HUDEP-2 (cell line): ENCODE measurements around the gene TBC1D22A.

Experiments used
- DNase-seq, 76 experiments: peaks; one replicate each; lab custom pipeline; 2025; ENCODE audit not compliant: unreplicated experiment in 76 of 76; lab: John Stamatoyannopoulos, UW

TBC1D22A gene

DNA sequence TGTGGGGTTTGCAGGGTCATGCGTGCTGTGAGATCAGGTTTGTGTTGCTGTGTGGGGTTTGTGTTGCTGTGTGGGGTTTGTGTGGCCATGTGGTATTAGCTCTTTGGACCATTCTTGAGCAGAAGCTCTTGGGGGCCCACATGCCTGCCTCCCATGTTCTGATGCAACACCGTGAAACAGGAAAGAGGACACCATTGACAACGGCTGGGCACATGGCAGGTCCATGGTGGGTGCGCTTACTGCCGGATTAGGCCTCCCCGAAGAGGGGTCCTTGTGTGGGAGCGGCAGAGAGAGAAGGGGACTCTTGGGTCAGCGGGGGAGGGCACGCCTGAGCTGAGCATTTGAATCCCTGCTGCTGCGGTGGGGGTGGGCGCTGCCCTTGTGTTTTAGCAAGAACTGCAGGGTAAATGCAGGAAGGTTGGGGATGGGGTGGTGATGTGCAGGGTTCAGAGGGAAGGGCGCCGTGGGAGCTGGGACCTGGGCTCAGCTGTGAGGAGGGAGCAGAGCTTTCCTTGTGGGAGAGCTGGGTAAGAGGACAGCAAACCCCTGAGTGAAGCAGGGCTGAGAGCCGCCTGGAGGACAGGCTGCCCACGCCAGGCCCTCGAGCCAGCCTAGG is 361.5 kb downstream of the TBC1D22A start:
- no peak for DNase-seq

DNA sequence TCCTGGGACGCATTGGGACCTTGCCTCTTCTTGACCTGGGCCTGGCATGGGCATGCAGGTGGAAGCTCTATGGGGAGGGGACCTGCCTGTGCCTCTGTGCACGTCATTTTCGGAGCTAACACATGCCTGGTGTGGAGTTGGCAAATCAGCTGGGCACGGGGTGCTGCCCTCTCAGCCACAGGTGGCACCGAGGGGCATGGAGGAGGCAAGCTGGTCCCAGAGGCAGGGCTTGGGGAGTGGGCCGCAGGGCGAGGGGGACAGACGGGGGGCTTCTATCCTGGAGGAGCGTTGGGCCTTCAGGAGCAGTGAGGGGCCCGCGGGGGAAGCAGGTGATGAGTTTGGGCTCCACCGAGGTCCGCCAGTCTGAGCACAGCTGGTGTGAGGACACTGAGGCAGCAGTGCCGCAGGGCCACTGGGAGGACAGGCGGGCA is 362.0 kb downstream of the TBC1D22A start:
- DNase-seq, result no peak

DNA sequence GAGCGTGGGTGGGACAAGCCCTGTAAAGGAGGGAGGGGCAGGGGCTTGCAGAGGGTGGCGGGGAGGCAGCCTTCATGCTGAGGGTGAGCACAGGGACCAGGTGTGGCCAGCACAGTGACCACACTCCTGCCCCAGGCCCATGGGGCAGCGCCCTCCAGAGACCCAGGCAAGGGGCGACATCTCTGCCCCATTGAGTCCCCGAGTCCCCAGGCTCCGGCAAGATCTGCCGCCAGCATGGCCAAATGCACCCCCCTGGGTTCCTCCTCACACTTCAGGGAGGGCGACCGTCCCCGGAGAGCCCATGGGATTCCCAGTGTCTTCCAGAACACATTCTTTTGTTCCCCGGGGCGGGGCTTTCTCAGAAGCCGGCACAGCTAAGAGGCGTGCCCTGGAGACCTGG is 362.5 kb downstream of the TBC1D22A start:
- DNase-seq, result no peak

DNA sequence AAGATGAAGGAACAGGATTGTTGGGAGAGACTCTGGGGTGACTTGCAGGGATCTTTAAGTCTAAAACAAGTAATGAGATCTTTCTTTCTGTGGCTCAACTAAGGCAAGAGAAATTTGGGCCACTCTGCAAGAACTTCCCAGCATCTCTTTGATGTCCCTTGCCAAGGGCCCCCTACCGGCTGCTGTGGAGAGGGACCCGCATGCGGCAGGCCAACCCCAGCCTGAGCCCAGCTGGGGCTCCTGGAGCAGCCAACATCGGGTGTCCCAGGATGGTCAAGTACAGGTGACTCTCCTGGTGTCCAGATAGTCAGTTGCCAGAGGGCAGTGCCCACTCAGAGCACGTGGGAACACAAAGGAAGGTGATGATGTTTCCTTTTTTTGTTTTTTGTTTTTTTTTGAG is 363.2 kb downstream of the TBC1D22A start:
- DNase-seq, result peak in 11 of 76 experiments; percentile 1 to 24 (median 14)

DNA sequence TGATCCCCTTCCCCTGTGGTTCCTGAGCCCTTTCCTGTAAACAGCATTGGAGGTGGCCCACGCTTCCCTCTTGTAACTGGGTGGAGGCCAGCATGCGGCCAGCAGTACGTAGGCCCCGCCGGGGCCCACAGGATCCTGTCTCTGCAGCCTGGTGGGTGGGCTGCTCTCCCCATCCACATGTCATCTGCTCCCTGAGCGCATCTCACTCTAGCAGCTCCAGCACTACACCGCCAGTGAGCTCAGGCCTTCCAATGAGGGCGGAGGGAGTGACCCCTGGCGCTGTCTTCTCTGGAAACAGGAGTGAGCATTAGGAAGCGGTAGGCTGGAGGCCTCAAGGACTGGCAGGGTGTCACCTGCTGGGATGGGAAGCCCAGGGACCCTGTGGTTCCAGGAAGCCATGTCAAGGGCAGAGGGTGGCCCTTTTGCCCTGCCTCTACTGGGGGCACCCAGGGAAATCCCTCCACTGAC is 363.9 kb downstream of the TBC1D22A start:
- DNase-seq, result no peak

DNA sequence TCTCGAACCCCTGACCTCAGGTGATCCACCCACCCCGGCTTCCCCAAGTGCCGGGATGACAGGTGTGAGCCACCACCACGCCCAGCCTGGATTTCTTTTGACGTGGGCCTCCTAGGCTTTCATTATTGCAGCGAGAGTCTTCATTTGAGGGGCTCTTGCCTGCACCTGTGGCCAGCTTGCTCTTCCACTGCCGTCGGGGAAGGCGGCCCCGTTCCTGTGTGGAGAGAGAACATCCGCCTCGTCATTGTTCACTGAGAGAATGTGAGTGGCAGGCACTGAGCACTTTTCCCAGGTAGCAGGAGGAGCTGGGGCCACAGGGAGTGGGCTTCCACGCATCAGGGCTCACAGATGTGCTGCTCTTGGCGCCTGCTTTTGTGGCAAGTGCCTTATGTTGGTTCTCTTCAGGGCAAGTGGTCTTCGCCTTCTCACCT is 365.0 kb downstream of the TBC1D22A start:
- no peak for DNase-seq

DNA sequence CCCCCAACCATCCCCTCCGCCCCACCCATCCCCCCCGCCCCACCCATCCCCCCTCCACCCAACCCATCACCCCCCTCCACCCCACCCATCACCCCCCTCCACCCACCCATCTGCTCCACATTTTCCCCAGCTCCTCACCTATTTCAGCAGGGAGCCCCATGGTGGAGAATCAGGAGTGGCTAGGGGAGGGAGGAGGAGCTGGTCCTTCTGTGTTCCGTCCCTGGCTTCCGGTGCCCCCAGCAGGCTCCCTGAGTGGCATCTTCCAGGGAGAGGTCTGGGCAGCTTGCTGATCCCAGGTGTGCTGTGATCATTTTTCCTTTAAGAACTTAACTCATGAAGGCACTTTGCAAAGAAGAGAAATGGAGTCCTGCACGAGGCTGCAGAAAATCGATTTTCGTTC is 365.8 kb downstream of the TBC1D22A start:
- DNase-seq, result no peak

DNA sequence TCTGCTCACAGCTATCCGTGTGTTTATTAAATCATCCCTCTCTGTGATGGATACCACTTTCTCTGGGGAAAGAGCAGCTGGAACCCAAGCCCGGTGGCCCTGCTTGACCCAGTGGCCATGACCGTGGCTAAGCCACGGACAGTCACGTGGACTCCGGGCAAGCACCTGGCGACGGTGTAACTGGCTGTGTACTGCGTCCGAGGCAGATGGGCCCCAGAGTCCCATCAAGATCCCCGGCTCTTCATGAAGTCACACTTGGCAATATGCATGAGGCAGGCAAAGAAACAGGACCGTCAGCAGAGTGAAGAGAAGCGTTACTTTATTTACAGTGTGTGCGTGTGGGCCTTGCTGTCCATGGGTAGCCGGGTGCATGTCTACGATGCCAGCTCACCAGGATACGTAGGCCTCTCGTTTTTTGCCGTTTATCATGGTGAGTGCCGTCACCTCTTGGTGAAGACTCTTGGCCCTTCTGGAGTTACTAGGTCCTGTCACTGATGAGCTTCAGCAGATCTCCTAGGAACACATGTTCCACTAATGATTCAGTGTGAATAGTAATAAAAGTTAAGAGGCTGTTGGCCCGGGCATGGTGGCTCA is 366.3 kb downstream of the TBC1D22A start:
- DNase-seq, result no peak

DNA sequence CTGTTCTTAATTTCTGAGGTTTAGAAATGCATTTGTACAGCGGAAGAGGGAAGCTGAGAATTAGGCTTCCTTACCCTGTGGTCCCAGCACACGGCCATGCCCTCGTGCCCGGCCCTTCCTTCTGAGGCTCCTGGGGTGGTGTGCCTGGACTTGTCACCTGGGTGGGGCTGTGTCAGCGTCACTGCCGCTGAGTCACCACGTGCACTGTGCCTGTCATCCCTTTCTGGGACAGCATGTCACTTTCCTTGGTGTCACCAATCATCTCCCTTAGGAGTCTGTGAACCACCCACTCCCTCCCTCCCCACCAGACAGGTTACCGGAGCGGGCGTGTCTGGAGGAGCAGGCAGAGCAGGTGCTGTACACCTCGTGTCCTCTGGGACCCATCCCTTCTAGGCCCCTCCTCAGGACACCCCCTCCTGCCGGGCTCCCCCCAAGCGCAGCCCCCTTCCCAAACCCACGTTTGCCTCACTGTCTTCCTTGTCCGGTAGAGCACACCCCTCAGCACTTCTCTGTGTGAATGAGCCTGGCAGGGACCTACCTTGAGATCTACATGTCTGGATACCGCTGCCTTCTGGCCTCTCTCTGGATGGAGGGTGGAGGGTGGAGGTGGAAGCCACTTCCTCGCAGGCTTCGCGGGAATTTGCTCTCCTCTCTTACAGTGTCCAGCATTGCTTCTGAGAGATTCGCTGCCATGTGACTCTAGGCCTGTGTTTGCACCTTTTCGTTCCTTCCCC is 367.6 kb downstream of the TBC1D22A start:
- peak in 66 of 76 experiments; percentile 4 to 80 (median 39) for DNase-seq

DNA sequence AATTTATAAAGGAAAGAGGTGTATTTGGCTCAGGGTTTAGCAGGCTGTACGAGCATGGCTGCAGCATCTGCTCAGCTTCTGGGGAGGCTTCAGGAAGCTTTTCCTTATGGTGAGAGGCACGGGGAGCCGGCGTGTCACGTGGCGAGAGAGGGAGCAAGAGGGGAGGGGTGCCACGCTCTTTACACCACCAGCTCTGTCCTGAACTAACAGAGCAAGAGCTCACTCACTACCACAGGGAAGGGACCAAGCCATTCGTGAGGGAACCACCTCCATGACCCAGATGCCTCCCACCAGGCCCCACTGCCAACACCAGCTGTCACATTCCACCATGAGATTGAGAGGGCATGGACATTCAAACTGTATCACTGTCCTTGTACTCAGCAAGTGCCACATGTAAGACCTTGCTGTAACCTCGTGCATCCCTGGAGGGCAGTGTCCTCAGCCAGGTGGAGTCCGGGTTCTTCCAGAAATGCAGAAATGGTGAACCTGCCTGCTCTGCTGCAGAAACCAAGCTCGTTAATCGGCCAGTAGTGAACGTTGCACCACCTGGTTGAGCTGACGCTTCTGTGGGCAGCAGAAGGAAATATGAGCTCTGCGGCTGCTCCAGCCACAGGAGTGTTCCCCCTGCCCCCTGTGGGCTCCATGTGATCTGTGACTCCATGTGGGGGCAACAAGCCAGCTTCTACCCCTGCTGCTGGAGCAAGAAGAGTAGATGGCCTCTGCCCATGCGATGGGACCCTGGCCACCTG is 368.6 kb downstream of the TBC1D22A start:
- DNase-seq, result no peak

DNA sequence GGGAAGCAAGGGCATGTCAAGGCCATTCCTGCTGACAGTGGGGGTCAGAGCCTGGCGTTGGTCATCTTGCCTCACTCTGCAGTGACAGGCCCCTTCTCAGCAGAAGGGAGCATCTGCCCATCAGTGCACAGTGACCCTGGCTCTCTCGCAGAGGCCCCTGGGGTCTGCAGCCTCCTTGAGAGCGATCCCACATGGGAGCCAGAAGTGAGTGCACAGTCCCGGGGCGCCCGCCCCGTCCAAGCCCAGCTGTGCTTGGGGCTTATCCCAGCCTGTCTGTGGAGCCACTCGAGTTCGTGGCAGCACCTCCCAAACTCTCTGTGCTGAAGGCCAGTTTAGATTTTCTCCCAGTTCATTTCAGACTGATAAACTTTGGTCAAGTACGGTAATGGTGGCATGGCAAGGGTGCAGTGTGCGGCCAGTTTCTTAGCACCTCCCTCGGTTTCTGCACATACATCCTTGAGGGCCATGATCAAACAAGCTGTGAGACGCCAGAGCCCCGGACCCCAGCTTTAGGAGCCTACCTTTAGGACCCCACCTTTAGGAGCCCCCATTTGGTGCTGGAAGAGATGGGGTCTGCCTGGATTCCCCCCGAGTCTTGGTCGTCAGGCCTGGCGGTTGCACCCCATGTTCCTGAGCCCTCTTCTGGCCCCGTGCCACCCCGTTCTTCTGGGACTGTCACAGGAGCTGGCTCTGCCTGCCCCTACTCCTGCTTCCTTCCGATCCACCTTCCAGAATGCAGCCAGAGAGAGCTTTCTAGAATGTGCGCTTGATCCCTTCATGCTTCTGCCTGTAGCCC is 369.4 kb downstream of the TBC1D22A start:
- no peak for DNase-seq

DNA sequence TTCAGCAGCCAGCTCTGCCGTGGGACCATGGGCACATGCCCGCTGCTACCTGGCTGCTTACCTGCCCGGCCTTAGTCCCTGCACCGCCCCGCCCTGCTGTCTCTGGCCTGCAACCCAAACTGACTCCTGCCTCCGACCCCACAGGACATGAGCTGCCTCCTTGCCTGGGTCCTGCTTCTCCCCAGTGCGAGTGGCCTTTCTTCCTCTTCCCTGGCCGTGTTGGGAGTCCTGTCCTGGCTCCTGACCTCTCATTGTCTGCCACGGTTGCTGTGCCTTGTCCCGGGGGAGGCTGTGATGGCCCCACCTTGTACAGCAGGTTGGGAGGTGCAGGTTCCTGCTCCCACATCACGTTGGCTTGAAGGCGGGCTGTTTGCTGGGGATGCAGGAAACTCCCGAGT is 370.0 kb downstream of the TBC1D22A start:
- no peak for DNase-seq

DNA sequence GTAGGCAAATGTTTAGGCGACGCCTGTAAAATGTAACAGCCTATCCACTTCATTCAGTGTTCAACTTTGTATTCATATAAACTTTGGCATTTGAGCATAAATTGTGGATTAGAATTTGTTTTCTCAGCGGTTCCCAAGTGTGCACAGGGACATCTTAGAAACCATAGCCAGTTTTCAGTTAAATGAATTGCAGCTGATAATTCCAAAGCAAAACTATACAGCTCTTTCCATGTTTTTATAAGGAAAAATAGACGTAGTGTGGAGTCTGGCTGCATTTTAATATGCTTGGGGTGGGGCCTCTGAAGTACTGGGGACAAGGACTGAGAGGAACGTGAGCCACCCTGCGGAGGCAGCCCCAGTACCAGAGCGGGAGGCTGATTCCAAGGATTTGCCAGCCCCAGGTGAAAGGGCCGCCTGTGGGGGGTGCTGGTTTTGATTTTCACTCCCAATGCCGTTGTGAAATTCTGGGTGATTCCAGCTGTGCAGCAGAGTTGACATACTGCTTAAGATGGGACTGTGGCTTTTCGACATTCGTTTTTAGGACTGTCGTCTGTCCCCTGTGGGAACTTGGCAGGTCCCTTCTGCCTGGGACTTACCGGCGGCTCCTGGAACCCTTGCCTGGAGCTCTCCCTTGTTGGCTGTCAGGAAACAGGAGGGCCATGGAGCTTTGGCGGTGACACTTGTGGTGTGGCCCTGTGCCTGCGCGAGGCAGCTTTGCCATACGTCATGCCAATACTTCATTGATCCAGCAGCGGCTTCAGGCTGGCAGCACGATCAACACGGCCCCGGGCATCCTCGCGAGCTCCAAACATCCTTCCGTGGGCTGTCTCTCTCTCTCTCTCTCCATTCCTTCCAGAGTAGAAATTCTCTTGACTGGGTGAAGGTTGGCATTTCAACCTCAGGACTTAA is 370.9 kb downstream of the TBC1D22A start:
- no peak for DNase-seq

DNA sequence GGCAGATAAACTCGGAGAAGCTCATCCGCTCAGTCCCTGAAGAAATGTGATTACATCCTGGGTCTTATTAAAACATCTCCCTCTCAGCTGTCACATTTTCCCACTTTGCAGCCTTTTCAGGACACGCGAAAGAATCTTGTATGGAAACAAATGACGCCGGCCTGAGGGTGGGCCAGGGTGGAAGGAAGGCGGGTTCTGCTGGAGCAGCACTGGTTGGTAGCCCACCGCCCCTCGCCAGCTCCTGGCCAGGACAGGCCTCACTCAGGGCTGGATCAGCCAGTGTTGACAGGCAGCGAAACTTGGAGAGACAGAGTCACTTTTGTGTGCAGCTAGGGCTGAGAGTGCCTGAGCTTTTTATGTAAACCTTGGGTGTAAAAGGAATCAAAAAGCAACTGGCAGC is 371.8 kb downstream of the TBC1D22A start:
- DNase-seq, result no peak

DNA sequence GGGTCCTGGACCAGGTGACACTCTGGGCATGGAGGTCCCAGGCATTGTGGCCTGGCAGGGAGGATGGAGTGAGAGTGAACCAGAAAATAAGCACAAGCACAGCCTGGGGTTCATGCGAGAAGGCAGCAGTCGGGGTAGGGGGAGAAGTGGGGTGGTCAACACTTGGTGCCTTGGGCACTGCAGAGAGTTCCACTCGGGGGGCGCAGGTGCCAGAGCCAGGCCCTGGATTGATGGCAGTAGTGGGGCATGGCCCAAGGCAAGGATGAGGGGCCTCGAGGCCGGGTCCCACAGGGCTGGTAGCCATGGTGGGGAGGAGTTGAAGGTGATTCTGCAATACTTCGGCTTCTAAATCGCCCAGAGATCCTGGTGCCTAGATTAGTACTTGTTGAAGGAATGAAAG is 372.9 kb downstream of the TBC1D22A start:
- no peak for DNase-seq

DNA sequence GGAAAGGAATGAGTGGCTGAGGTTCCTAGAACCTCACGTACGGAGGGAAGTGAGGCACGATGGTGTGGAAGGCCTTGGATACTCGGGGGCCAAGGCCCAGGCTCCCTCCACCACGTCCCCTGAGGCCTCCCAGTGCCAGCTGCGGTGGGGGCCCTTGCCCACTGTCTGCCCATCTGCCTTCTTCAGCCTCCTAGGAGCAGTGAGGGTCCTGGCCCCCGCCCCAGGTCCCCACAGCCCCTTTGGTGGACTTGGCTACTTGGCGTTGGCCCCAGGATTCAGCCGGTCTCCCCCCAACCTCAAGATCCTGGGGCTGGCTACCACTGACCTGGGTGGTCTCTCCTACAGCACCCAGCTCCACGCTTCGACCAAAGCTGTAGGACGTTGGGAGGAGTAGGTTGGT is 373.6 kb downstream of the TBC1D22A start:
- DNase-seq, result no peak

DNA sequence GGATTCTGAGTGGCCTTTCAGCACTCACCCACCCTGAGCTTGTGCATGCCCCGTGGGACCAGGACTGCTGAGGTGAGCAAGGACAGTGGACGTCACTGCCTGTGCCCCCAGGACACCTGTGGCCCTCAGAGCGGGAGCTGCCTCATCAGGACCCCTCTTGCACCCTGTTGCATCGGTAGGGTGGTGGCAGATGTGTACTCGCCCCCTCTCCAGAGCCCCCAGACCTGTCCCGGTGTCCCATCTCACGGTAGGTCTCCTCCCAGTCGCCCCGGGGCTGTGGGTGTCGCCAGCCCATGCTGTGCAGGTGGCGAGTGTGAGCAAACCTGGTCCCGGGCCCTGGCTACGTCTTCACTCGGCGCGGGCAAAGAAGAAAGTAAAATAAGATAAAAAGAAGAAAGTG is 374.2 kb downstream of the TBC1D22A start:
- no peak for DNase-seq

DNA sequence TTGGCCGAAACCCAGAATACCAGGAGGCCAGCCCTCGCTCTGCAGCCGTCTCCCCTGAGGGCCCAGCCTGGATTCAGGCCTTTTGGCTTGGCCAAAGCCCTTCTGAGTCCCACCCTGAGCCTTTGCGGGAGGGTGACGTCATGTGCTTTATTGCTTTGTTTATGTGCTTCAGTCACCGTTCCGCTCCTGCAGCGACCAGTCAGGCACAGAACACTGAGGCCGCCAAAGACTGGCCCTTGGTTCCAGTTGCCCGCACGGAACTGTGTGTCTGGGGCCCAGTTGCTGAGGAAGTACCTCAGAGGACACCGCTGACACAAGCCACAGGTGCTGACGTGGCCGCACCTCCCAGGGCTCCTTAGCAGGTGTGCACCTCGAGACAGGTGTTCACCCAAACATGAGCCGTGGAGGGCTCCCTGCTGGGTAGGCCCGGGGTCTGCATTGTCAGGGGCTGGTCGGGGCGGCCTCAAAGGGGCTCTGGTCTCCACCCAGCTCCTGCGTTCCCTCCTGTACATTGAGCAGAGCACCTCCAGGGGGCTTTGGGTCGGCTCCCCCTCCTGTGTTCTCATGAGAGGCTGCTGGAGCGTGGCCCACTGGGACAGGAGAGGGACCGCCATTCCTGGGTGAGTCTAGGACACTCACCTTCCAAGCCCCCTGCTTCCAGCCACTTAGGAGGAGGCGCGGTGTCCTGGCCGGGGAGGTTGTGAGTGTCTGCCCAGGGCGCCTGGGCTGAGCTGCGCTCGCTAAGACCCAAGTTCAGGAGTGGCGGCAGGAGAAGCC is 376.8 kb downstream of the TBC1D22A start:
- DNase-seq, result no peak

DNA sequence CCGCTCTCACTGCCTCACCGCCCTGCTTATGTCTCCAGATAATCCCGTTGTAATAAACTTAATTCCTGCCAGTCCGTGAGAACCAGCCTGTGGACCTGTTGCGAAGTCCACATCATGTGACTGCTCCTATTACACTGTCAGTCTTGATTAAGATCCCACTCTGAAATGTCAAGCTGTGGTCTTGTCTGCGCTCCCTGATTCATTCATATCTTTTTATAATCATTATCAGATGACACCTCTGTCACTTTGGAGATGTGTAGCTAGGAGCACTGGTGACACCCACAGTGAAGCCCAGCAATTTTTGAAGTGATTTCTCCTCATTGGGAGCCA is 377.3 kb downstream of the TBC1D22A start:
- no peak for DNase-seq
